EL (cell line): ENCODE measurements around the gene NHLRC4.

ENCODE experiments used
- DNase-seq: peaks from one replicate; pipeline ENCODE4 v3.0.0-alpha.2; 2016

NHLRC4 gene, protein sequence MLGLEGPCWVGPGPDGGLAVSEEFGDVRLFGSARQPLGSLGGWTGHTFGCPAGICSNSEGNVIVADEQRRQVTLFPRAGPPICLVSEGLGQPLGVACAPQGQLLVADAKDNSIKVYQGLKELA

DNA sequence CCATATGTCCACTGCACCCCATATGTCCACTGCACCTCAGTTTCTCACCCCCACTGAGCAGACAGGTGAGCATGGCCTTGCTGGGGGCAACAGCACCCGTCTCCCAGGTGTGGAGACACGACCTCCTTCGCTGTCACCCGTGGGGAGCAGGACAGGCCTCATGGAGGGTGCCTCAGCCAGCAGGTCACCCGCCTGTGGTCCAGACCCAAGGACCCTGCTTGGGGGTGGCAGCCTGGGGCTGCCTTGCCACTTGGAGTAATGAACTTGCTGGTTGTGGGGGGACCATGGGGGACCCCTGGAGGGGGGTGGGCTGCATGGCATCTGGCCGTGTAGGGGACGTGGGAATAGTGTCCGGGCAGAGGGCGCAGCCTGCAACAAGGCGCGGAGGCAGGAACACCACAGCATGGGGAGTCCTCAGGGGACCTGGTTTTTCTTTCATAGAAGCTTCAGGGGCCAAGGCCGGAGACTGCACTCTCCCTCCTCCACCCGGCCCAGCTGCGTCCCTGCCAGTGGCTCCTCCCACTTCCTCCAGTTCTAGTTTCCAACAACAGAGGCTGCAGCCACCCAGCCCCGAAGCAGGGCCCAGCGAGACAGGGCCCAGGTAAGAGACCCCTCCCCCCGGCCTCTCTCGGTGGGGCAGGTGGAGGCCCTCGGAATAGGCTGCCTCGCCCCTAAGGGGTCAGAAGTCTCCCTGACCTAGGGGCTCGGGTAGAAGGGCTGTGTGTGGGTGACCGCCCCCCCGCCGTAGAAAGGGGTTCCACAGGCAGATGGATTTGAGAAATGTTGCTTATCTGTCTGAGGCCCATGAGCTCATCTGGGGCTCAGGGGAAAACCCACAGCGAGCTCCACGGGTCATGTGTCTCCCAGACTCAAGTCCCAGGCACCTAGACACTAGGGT is at the start of gene NHLRC4:
Gene NHLRC4, plus strand, starts transcription at position 531 of the 898 bp plus-strand sequence. CDS start 1,043 bp downstream, outside the sequence.
- DNase-seq: peak; percentile 58

DNA sequence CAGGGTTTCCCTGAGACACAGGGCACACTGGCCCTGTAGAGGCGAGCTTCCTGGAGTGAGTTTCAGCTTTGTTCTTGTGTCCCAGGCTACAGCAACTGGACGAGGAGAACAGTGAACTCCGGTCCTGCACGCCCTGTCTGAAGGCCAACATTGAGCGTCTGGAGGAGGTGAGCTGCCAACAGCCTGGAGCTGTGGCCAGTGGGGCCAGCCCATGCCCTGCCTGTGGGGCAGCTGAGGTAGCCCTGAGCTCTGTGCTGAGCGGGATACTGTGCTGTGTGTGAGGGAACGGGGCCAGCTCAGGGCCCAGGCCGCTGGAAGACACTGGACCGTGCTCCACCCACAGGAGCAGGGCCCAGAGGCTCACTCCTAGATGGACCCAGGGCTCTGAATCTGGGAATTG is 47.9 kb upstream of the NHLRC4 start:
- DNase-seq: no peak

DNA sequence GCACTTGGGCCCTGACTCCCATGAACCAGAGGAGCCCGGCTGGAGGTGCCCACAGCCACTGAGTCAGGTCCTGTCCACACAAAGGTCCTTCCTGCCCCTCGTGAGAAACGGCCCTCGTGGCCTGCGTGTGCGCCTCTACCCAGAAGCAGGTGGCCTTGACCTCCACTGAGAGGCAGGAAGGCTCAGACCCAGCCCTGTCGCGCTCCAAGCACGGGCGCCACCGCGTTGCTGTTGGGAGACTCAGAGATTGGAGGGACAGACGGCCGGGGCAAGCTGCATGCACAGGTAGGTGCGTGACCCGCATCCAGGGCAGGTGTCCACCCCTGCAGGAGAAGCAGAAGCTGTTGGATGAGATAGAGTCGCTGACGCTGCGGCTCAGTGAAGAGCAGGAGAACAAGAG is 47.4 kb upstream of the NHLRC4 start:
- no peak for DNase-seq

DNA sequence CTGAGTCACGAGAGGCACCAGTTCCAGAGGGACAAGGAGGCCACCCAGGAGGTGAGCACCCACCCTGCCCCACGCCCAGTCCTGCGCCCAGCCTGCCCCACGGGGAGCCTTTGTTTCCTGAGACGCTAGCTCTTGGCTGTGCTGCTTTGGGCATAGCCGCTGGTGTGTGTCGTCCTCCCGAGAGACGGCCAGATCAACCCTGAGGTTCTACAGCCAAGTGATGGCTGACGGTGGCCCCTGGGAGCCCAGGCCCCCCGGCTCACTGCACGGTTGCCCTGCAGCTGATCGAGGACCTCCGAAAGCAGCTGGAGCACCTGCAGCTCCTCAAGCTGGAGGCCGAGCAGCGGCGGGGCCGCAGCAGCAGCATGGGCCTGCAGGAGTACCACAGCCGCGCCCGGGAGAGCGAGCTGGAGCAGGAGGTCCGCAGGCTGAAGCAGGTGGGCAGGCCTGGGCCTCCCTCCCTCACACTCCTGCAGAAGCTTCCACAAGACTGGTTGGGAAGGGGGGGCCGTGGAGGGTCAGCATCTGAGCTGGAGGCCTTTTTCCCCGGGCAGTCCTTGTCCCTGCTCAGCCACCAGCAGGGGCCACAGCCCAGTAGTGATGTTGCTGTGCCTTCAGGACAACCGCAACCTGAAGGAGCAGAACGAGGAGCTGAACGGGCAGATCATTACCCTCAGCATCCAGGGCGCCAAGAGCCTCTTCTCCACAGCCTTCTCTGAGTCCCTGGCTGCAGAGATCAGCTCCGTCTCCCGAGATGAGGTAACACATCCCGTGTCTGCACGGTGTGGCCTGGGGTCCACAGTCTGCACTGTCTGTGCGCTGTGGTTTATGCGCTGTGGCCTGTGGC is 46.7 kb upstream of the NHLRC4 start:
- no peak for DNase-seq

DNA sequence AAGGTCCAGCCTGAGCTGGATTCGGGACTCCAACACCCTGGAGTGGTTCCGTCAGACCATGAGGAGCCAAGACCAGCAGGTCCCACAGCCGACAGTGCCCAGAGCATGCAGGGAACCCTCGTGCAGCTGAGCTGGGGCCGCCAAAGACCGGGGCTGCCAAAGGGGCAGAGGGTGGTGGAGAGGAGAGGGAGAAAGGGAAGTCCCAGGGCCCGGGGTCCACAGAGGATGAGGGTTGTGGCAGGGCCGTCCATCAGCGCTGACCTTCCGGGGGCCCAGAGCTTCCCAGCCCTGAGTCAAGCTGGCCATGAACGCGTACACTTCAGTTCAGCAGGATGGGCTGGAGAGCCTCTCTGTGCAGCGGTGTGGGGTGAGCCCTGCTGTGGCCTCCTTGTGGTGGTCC is 46.0 kb upstream of the NHLRC4 start:
- DNase-seq: no peak

DNA sequence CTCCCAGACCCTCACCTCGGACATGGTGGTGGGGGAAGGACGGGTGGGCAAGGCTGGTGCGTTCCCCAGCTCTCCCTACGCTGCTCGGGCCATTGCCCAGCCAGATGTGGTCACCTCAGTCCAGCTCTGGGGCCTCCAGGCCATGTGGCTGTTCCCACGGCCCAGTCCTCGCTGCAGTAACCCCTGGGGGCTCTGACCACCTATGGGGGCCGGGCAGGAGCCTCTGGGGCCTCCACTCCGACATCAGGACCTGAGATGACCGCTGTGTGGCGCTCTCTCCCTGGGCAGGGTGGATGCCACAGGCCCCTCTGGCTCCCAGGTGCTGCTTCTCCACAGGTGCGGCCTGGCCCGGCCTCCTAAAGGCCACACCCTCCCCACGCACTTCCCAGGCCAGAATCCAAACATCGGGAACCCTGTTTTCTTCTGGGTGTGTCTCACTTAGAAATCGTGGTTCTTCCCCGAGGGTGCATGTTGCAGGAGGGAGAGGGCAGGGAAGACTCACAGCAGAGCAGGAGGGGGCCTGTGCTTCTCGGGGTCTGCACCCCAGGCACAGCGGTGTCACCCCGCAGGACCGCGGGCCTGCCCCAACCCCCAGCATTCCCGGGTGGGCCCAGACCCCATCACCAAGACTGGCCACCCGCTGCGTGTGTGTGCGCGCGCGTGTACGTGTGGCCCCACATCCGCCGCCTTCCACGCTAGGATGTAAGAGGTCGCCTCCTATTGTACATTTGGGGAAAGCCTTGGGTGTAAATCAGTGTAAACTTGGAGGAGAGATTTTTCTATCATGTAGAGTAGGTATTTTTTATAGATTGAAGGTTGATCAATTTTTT is 45.2 kb upstream of the NHLRC4 start:
- DNase-seq: no peak

DNA sequence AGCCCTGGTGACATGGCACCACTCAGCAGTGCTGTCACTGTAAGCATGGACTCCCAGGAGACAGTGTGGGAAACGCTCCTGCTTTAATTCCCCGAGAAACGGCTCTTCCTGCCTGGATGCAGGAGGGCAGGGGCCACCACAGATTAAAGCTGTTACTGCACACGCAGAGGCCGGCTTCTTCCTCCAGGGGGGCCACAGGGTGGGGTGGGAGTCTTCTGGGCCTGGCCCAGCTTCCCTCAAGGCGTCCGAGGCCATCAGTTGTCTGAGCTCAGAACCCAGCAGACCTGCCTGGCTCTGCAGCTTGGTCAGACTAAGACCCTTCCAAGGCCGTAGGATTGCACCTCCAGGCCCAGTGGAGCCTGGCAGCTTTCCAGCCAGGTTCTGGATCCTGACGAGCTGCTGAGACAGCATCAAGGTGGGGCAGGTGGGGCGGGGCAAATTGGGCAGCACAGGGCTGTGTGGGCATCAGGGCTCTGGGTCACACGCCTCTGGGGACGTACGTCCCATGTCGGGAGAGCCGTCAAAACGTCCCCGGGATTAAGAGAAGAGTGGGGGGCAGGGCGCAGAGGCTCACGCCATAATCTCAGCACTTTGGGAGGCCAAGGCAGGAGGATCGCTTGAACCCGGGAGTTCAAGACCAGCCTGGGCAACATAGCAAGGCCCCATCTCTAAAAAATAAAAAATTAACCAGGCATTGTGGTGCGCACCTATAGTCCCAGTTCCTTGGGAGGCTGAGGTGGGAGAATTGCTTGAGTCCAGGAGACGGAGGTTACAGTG is 44.3 kb upstream of the NHLRC4 start:
- no peak for DNase-seq

DNA sequence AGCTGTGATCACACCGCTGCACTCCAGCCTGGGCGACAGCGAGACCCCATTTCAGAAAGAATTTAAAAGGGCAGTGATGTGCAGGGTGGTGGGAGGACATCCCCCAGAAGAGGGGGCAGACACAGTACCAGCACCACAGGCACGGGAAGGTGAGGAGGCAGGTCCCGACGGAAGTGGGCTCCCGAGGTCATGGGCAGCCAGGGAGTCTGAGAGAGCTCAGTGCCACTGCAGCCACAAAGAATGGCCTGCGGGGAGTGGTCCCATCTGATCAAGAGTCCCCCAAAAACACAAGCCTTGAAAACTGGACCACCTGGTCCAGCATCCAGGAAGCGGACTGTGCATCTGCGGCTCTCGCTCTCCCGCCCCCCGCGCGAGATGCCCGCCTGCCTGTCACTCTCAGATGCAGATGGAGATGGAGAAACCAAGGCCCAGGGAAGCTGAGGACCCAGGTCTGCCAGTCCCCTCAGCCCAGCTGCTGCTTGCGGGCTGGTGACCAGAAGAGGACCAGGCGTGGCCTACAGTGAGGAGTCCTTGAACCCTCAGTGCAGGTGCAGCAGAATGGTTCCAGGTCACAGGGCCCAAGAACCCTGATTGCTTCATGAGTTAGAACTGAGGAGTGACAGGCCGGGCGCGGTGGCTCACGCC is 43.6 kb upstream of the NHLRC4 start:
- no peak for DNase-seq

DNA sequence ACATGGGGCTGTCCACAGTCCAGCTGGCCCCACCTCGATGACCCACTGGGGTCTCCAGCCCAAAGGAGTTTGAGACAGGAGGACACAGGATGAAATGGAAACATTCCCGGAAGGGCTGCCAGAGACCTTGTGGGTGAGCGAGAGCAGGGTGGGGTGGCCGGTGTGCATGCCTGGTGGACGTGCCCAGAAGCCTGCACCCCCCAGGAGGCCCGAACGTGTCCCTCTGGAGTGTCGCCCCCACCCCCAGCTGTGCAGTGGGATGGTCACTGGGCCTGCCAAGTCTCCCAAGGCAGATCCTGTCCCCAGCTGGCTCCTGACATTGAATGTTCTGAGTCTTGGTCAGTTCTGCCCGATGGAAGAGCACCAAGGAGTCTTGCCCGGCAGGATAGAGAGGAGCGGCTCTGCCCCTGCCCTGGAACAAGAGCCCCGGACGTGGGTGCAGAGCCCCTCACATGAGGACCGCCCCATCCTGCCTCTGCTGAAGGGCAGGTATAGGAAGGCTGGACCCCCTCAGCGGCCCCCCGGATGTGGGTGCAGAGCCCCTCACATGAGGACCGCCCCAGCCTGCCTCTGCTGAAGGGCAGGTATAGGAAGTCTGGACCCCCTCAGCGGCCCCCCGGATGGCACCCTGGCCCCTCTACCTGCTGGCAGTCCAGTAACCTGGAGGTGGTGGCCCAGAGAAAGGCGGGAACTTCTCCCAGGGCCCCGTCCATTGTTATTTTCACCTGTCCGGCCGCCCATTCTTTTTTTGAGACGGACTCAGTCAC is 42.3 kb upstream of the NHLRC4 start:
- no peak for DNase-seq

DNA sequence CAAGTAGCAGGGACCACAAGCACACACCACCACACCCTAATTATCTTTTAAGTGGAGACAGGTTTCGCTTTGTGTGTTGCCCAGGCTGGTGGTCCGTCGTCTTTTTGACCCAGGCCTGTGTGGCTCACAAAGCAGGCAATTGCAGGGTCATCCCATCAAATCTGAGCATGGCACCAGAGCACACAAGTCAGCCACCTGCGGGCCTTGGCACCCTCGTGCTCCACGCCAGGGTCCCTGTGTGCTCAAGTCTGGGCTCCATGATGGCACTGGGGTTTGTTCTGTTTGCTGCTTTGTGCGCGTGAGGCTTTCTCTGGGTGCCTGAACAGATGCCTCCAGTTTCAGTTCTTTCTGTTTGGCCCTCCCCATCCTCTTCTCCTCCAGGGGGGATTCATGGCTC is 41.7 kb upstream of the NHLRC4 start:
- no peak for DNase-seq

DNA sequence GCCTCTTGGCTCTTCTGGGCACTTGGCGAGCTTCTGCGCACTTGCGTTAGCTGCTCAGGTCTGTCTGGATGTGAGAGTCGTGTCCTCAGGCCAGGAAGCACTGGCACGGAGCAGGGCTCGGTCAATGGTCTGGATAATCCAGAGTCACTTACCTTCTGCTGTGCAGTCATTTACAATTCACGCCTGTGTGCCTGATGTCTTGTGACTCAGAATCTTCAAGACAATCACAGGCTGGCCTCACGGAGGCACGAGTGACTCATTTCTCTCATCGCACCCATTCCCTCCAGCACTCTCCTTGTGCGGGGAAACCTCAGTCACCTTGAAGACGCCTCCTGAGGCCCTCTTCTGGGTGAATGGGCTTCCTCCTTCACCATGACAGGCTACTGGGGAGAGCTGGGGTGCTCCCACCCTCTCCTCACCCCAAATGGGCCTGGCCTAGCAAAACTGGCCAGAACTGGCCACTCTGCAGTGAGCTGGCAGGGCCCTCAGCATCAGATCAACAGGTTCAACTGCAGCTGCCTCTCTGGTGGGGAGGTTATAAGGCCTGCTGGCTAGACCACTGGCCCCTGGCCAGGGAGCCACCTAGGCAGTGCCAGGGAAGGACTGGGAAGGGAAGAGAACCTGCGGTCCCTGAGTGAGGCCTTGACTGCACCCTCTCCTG is 41.2 kb upstream of the NHLRC4 start:
- peak; percentile 93 for DNase-seq

DNA sequence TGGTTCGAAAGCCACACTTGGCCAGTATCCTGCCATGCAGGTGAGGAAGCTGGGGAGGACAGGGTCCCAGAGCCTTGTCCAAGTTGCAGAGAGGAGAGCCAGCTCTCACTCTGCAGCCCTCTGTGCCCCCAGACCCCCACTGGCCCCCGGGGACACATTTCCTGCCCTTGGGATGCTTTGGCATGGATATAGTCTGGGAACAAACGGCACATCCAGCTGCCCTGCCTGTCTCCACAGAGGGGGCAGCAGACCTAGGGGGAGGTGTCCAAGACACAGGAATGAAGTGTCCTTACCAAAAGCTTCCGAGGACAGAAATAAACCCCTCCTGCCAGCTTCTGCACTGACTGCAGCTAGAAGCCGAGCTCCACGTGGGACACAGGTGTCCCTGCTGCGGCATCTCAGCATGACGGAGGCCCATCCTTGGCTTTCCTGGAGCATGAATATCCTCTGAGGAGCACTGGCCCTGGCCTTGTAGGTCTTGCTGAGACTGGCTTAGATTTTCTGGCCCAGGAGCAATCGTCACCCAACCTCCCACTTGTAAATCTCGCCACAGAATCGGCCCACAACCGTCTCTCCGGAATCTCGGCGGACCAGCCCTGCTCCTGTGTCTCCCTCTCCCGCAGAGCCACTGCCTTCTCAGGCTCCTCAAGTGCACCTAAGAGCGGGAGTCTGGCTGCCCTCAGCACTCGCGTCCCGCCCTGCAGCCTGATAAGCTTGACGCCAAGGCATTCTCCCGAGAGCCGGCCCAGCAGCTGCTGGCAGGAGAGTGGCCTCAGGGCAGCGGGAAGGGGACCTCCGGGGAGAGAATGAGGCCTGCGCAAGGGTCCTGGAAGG is 40.4 kb upstream of the NHLRC4 start:
- peak; percentile 45 for DNase-seq

DNA sequence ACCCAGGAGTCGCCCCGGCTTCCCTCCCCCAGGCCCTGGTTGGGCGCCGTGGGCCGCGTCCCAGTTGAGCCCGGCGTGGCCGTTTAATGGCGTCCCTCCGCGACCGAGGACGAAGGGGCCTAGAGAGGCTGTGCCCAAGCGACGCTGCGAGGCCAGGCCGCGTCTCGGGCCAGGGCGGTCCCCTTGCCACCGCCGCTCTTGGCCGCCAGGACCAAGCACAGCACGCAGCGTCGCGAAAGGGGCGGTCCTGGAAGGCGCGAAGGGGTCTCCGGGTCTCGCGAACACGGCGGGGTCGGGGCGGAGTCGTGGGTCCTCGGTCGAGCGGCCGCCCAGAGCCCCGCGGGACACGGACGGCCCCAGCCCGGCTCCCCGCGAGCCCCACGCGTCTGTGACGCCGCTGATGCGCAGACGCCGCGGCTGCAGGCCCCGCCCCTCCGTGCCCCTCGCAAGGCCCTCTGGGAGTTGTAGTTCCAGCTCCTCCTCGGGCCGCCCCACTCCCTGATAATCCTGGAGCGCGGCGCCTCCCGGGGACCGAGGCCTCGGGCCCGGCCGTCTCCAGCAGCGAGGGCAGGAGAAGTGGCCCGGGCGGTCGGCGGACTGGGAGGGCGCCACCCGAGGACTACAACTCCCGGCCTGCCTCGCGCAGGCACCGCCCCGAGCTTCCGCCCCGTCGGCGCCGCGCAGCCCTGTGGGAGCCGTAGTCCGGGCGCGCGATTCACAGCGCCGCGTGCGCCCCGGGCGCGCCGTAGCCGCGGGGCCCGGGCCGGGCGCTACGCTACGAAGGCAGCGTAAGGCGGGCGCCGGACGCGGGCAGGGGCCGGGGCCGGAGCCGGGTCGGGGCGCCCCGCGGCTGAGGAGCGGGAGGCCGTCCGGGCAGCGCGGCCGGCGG is 39.5 kb upstream of the NHLRC4 start, which contains the start of gene CAPN15:
Gene CAPN15, plus strand, starts transcription at position 698 of the 889 bp plus-strand sequence. CDS start 19,127 bp downstream, outside the sequence.
- peak; percentile 87 for DNase-seq

DNA sequence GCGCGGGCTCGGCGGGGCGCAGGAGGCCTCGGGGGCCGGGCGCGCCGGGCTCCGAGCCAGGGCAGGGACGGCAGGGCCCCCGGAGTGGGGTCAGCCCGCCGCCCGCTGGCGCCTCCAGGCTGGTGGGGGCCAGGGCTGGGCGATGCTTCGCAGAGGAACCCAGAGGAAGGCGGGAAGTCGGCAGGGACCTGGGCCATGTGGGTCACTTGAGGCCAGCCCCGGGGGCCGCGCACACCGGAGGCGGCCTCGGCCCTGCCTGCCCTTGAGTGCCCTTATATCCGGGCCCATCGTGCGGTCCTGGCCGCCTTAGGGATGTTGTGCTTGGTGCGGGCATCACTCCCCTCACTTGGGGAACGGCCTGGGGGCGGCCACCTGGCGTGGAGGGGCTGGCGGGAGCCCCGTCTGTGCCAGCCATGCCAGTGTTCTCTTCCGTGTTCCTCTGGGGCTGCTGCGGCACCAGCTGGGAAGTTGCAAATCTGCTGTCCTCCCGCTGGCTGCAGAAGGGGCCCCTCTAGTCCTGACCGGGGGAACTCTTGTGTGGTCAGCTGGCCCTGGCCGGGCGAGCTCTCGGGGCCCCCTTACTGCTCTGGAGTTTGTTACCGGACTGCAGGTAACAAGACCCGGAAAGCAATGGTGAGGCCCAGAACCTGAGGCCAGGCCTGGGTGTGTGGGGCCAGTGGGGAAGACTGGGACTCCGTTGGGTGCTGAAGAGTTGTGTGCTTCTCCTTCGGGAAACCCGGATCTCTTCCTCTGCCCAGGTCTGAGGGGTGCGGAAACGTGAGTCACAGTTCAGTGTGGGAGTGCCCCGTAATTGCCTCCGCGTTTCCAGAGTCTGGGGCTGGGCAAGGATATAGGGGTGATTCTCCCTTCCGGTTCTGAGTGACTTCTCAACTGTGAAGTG is 38.4 kb upstream of the NHLRC4 start:
- DNase-seq: peak; percentile 88

DNA sequence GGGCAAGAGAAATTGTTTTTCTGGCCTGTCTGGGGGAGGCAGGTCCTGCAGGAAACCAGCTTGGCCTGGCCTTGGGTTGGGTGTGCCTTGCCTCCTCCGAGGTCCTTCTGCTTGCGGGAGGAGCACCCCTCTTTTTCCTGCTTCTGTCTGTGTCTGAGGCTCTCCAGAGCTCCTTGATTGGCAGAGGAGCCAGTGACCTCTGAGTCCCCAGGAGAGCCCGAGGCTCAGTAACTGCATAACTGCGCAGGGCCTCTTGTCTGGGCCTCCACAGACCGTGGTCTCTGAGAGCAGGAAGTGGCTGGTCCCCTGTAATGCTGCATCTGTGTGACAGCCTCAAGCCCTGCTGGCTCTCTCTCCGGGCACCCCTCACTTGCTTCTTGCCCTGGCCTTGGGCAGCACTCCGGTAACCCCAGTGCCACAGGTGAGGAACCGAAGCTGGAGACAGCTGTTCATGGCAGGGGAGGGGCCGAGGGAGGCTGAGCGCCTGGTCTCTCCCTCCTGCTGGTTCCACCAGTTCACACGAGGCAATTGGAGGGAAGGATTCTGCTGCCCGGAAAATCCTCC is 37.7 kb upstream of the NHLRC4 start:
- DNase-seq: no peak

DNA sequence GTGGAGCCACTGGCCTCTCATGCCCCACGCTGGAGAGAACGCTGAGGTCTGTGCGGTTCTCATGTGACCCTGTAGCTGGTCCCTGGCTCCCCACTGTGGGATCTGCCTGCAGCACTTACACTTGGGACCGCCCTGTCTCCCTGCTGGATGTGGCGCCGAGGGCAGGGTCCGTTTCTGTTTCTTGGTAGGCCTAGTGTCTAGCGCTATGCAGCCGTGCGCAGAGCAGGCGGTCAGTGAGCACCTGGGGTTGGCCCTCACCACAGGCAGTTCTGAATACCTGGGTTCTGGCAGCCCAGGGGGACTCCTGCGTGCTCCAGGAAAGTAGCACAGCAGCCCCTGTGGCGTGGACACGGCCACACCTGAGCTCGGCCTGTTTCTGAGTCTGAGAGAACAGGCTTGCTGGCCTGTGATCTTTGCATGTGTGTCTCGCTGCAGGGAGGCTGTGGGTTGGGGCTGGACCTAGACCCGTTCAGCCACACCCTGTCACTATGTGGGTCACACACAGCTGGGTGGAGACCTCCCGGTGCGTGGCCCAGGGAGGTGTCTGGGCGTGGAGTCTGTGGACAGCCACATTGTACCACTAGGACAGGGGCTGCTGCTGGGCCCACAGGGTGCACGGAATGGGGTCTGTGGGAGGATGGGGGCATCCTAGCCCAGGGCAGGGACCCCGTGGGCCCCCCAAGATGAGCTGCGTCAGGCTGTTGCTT is 36.5 kb upstream of the NHLRC4 start:
- no peak for DNase-seq
